GM19351 (cell line): ENCODE results near the gene MFSD1.

Experiments used
- ATAC-seq: cut with Tn5 transposase; IDR thresholded peaks from one replicate; pipeline ENCODE4 v1.9.1; 2021; ENCODE audit warnings: mild to moderate bottlenecking, moderate library complexity; ENCODE audit not compliant: unreplicated experiment

Gene MFSD1

GRCh38 chr3:158809642-158810041, 7.8 kb downstream of the MFSD1 start:
- no peak for ATAC-seq

- ATAC-seq: no peak
Observed at GRCh38 chr3:158810823-158811724, 9.2 kb downstream of the MFSD1 start.

GRCh38 chr3:158819282-158819681, 17.4 kb downstream of the MFSD1 start:
- ATAC-seq: no peak

GRCh38 chr3:158820521-158820920, 18.7 kb downstream of the MFSD1 start:
- no peak for ATAC-seq

- ATAC-seq: no peak
Observed at GRCh38 chr3:158821847-158822246, 20.0 kb downstream of the MFSD1 start.

- no peak for ATAC-seq
Observed at GRCh38 chr3:158823426-158823825, 21.6 kb downstream of the MFSD1 start.

- no peak for ATAC-seq
Observed at GRCh38 chr3:158827773-158828172, 25.9 kb downstream of the MFSD1 start.

GRCh38 chr3:158830391-158830790, 28.5 kb downstream of the MFSD1 start:
- no peak for ATAC-seq

- ATAC-seq: no peak
Observed at GRCh38 chr3:158831861-158832260, 30.0 kb downstream of the MFSD1 start.

GRCh38 chr3:158835631-158836030, 33.8 kb downstream of the MFSD1 start:
- ATAC-seq: no peak

- no peak for ATAC-seq
Observed at GRCh38 chr3:158836312-158836711, 34.5 kb downstream of the MFSD1 start.

- ATAC-seq: no peak
Observed at GRCh38 chr3:158837240-158837639, 35.4 kb downstream of the MFSD1 start.

- ATAC-seq: no peak
Observed at GRCh38 chr3:158839966-158840365, 38.1 kb downstream of the MFSD1 start.

GRCh38 chr3:158841387-158841786, 39.5 kb downstream of the MFSD1 start:
- ATAC-seq: no peak

GRCh38 chr3:158842976-158843375, 41.1 kb downstream of the MFSD1 start:
- ATAC-seq: no peak

GRCh38 chr3:158845765-158846350, 44.0 kb downstream of the MFSD1 start:
- ATAC-seq: peak; percentile 42

- ATAC-seq: peak; percentile 89
Observed at GRCh38 chr3:158846803-158847451, 45.1 kb downstream of the MFSD1 start.

- peak; percentile 29 for ATAC-seq
Observed at GRCh38 chr3:158847452-158847821, 45.6 kb downstream of the MFSD1 start.

GRCh38 chr3:158847885-158848284, 46.0 kb downstream of the MFSD1 start:
- ATAC-seq: peak; percentile 8

- ATAC-seq: no peak
Observed at GRCh38 chr3:158849757-158850156, 47.9 kb downstream of the MFSD1 start.

GRCh38 chr3:158859362-158859761, 57.5 kb downstream of the MFSD1 start:
- ATAC-seq: no peak

- peak; percentile 62 for ATAC-seq
Observed at GRCh38 chr3:158863247-158863646, 61.4 kb downstream of the MFSD1 start.
